Activated T-cell treated with anti-CD3 and anti-CD28 coated beads, Interleukin-2, amount 50 U/mL, for 1 hour (primary cell): ENCODE data around the gene SFTPA1.
"Not testable (repeated sequence)": the region's sequence is repeated elsewhere in the genome, so short reads cannot be mapped to it uniquely, and the experiment has no call there.

Source experiments
- DNase-seq: peaks from one replicate; pipeline ENCODE4 v3.0.0-alpha.2; 2020

The SFTPA1 gene

DNA sequence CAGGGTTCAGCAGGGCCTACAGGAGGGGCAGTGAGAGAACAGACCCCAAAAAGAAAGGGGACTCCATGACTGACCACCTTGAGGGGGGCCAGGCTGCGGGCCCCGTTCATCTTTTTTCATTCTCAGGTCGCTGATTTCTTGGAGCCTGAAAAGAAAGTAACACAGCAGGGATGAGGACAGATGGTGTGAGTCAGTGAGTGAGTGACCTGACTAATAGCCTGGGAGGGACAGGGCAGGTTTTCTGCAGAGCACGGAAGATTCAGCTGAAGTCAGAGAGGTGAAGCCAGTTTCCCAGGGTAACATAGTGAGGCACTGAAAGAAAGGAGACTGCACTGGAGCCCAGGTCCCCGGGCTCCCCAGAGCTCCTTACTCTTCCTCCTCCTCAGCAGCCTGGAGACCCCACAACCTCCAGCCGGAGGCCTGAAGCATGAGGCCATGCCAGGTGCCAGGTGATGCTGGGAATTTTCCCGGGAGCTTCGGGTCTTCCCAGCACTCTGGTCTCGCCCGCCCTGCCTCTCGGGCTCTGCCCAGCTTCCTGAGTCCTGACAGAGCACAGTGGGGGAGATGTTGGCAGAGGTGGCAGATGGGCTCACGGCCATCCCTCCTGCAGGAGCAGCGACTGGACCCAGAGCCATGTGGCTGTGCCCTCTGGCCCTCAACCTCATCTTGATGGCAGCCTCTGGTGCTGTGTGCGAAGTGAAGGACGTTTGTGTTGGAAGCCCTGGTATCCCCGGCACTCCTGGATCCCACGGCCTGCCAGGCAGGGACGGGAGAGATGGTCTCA is 646 bp downstream of the SFTPA1 start:
- not testable (repeated sequence) for DNase-seq

DNA sequence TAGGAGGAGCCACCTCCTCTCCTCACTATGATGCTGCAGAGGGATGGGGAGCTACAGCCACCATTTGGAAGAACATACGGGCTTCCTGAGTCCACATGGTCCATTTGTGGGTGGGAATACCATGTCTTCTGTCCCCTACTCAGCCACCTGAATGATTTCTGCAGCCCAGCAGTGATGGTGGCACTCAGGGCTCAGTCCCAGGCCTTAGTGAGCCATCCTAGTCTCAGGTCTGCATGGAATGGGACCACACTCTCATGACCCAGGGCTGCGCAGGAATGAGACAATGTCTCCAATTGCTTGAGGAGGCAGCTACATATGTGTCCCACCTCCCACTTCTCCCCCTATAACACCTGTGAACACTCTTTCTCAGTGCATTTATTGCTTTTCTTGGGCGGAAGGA is 4.8 kb downstream of the SFTPA1 start:
- no peak for DNase-seq

DNA sequence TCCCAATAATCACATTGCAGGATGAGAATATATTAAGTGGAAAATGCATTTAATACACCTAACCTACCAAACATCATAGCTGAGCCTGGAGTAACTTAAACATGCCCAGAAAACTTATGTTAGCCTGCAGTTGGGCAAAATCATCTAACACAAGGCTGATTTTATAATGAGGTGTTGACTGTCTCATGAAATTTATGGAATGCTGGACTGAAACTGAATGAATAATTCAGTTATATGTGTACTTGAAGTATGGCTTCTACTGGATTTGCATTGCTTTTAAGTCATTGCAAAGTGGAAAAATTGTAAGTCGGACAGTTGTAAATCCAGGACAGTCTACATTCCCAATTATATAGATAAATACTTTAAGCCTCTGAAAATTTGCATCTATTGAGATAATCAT is 5.4 kb downstream of the SFTPA1 start:
- DNase-seq: no peak

DNA sequence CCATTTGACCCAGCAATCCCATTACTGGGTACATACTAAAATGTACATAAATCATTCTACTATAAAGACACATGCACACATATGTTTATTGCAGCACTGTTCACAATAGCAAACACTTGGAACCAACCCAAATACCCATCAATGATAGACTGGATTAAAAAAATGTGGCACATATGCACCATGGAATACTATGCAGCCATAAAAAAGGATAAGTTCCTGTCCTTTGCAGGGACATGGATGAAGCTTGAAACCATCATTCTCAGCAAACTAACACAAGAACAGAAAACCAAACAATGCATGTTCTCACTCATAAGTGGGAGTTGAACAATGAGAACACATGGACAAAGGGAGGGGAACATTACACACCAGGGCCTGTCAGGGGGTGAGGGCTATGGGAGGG is 12.9 kb downstream of the SFTPA1 start:
- not testable (repeated sequence) for DNase-seq

DNA sequence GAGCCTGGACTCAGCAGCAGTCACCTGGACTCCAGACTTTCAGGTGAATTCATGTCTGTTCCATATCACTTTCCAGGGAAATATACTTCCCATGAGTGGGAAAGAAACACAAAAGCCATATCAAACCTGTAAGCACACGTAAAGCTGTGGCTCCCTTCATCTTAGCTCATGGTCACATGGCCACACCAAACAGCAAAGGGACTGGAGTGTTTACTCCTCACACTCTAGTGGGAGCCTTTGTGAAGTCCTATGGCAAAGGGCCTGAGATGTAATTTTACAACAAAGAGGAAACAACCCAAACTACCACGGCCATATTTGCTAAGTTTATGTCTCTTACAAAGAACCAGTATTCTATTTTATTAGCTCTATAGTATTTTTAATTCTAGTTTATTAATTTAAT is 16.3 kb downstream of the SFTPA1 start:
- no peak for DNase-seq

DNA sequence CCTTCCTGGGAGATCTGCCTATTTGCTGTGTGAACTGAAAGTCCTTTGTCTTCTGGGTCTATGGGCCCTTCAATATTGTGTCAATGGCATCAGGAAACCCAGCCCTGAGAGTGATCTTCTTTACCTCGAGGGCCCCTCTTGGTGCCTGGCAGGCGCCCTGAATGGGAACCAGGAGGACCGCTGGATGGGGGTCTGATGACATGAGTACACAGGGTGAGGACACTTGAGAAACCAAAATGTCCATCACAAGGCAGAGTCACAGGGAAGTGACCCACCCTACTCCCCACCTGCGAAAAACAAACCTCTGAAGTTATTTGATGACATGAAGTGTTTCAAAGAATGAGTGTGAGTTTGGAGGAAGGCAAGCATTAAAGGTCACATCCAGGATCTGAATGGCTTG is 17.3 kb downstream of the SFTPA1 start:
- no peak for DNase-seq

DNA sequence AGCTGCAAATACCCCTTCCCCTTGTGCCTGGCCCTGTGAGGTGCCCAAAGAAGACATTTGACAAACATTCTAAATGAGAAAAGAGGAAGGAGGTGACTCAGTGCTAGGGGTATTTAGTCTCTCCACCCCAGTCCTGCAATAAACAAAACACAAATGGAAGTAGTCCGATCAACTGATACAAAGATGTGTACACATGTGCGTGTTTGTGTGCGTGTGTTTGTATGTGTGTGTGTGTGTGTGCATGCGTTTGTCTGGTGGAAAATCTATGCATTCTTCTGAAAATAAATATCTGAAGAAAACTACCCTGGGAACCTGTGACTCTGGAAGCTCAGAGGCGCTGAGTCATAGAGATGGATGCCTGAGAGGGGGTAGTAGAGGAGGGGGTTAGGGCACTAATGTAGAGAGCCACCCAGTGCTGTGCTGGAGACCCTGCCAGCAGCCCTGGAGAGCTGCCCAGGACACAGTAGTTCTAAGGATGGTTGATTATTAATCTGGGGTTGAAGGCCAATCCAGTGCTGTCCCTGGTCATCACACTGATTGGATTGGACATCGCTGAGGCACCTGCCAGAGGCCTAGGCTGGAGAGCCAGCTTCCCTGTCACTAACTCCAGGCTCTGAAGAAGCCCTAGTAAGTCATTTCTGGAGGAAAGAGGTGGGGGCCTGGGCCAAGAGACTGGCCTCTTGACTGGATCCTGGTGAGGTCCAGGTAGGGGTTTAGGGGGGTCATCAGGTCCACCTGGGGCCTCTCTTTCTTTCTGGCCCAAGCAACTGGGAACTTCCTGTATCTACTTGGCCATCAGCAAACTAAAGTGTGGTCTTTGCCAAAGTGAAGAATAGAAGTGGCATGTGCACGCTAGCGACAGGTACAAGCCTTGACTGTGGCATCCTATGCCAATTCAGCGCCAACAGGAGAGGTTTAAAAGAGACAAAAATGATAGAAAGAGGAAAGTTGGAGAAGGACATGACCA is 18.5 kb downstream of the SFTPA1 start:
- DNase-seq: no peak

DNA sequence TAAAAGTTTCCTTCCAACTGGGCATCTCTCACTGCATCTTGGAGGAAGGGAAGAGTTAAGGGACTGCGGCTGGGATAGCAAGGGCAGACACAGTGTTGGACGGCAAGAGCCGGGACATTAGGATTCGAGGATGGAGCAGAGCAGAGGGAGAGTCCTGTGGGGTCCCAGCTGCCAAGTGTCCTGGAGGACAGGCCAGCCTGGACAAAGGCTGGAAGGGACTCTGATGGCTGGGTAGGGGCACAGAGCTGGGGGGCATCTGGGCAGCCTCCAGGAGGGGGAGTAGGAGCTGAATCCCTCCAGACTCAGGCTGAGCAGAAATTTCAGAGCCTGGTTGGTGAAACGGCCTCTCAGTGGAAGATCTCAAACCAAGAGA is 19.2 kb downstream of the SFTPA1 start:
- DNase-seq: no peak

DNA sequence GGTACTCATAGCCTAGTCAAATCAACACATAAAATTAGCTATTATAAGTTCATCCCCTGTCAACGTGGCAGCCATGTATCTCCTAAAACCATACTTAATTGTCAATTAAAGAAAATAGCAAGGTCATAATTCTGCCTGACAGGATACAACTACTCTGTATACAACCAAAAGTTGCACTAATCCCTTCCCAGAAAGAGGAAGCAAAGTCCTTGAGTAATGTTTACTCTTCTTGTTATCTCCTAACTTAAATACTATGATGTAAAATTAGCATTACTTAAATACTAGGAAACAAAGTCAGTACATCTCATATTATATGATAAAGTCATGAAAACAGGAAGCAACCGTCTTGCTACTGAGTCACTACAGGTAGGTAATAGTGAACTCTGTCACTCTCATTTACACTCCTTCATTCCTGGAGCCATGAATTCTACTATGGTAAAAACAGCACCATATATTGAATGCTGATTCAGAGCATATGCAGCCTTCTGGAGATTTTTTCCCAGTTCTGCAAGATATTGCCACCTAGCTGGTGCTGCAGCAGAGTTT is 26.0 kb downstream of the SFTPA1 start:
- not testable (repeated sequence) for DNase-seq

DNA sequence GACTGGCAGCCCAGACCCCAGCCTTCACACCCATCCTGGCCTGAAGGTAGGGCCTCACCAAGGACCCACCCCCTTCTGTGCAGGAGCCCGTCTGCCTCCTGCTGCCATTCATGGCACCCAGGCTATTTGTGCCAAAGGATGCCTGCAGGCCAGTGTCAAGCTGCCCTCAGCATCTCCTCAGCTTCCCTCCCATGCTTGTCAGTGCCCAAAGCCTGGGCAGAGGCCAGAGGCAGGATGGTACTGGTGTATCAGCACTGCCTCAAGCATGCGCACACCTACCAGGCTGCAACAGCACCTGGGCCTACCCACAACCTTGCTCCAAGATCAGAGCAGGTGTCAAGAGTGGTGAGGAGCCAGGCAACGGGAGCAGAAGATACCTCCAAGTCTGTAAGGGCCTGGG is 27.6 kb downstream of the SFTPA1 start:
- no peak for DNase-seq

DNA sequence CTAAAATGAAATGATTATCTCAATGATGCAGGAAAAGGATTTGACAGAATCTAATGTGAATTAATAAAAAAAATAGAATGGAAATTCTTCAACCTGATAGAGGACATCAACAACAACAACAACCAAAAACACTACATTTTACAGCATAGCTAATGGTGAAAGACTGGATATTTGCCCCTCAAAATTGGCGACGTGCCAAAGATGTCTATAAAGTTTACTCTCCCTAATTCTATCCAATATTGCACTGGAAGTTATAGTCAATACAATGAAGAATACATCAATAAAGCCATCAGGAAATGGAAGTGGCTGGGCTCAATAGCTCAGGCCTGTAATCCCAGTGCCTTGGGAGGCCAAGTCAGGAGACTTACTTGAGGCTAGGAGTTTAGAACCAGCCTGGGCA is 42.0 kb downstream of the SFTPA1 start:
- DNase-seq: not testable (repeated sequence)

DNA sequence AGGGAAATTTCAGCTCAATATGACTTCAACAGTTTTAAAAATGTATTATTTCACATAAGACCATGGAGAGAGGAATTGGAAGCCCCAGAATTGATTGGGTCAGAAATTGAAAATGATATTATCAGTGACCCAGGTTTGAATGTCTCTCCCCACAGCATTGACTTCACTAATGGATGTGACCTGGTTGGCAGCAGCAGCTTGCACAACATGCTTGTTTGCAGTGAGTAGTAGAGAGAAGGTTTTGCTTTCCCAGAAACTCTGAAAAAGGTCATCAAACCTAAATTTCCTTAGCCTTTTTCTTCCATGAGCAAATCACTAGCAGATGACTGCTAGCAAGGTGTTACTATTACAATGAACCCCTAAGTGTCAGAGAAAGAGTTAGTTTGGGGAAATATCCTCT is 52.5 kb downstream of the SFTPA1 start:
- not testable (repeated sequence) for DNase-seq

DNA sequence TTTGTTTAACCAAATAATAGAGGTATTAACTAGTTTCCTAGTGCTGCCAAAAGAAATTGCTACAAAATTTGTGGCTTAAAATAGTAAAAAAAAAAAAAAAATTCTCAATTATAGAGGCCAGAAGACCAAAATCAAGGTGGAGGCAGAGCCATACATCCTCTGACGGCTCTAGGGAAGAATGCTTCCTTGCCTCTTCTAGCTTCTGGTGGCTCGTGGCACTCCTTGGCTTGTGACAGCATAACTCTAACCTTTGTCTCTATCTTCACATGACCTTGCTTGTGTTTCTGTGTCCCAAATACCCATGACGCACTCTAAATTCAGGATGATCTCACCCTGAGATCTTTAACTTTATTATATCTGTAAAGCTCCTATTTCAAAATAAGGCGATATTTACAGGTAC is 53.9 kb downstream of the SFTPA1 start:
- not testable (repeated sequence) for DNase-seq
